Panc1 (cell line): ENCODE measurements around the gene MCM9.

ENCODE experiments used
- CTCF ChIP-seq: fragments of 450-650 bp; IDR thresholded peaks from 2 replicates; pipeline ENCODE4 v1.5.1; 2017; ENCODE audit warnings: mild to moderate bottlenecking
- POLR2AphosphoS5 ChIP-seq: IDR thresholded peaks from 2 replicates; pipeline ENCODE4 v1.6.1; 2012; ENCODE audit warnings: mild to moderate bottlenecking, low read depth, low read length, moderate library complexity
- REST ChIP-seq, 2 experiments: IDR thresholded peaks; 2 replicates each; pipeline ENCODE4 v1.6.1; 2011 to 2012; ENCODE audit warnings: low read depth in 2 of 2, control low read depth in 1 of 2, low read length in 1 of 2, mild to moderate bottlenecking in 1 of 2, moderate library complexity in 1 of 2; ENCODE audit not compliant: insufficient read depth in 1 of 2
- SIN3A ChIP-seq: IDR thresholded peaks from 2 replicates; pipeline ENCODE4 v1.6.1; 2012; ENCODE audit warnings: low read depth, mild to moderate bottlenecking, low read length, moderate library complexity, borderline replicate concordance; ENCODE audit not compliant: insufficient read depth
- TCF7L2 ChIP-seq: IDR thresholded peaks from 2 replicates; pipeline ENCODE4 v1.6.1; 2011; ENCODE audit warnings: mild to moderate bottlenecking, low read depth, low read length, inconsistent platforms

- TF ChIP-seq REST (IDR thresholded peaks at IDR 0.05; ENCODE audit: insufficient read depth in 1 of 2, low read depth in 2 of 2, low read length in 1 of 2), result no peak
- TF ChIP-seq POLR2AphosphoS5, result no peak
- no peak for TF ChIP-seq CTCF
- TF ChIP-seq TCF7L2, result no peak
- TF ChIP-seq SIN3A, result no peak
Observed at GRCh38 chr6:118923035-118923434, 11.9 kb downstream of the MCM9 start.
